Inflammatory macrophage treated with lipopolysaccharide for 4 hours (primary cell): ENCODE measurements around the gene RSAD2.
A peak's percentile ranks its signal among the peaks of the same experiment; 100 is the strongest.
"Not testable (repeated sequence)": the region's sequence is repeated elsewhere in the genome, so short reads cannot be mapped to it uniquely, and the experiment has no call there.

ENCODE experiments used
- DNase-seq: peaks from one replicate; pipeline ENCODE4 v3.0.0-alpha.2; 2020

Gene RSAD2

GRCh38 chr2:6864923-6865345 lies 12.6 kb upstream of the RSAD2 start:
- no peak for DNase-seq

GRCh38 chr2:6865346-6866274 lies 12.0 kb upstream of the RSAD2 start, which contains the start of gene CMPK2:
Gene CMPK2 (minus strand): TSS chr2:6865907. CDS start chr2:6865696, 211 bp downstream.
- DNase-seq: peak; percentile 97

- peak; percentile 52 for DNase-seq
These were observed 11.3 kb upstream of the RSAD2 start for GRCh38 chr2:6866275-6866671.

- no peak for DNase-seq
These were observed 10.6 kb upstream of the RSAD2 start for GRCh38 chr2:6866982-6867381.

GRCh38 chr2:6872394-6872793 lies 5.2 kb upstream of the RSAD2 start:
- peak; percentile 78 for DNase-seq

- no peak for DNase-seq
These were observed 3.5 kb upstream of the RSAD2 start for GRCh38 chr2:6874032-6874431.

GRCh38 chr2:6876309-6876708 lies 1.3 kb upstream of the RSAD2 start:
- peak; percentile 89 for DNase-seq

GRCh38 chr2:6878549-6878948 lies 972 bp downstream of the RSAD2 start:
- peak; percentile 48 for DNase-seq

GRCh38 chr2:6879011-6879410 lies 1.4 kb downstream of the RSAD2 start:
- no peak for DNase-seq

- peak; percentile 50 for DNase-seq
These were observed 2.7 kb downstream of the RSAD2 start for GRCh38 chr2:6880200-6880733.

GRCh38 chr2:6881046-6881445 lies 3.5 kb downstream of the RSAD2 start:
- no peak for DNase-seq

GRCh38 chr2:6881516-6881915 lies 3.9 kb downstream of the RSAD2 start:
- no peak for DNase-seq

- no peak for DNase-seq
These were observed 6.0 kb downstream of the RSAD2 start for GRCh38 chr2:6883448-6884122.

- no peak for DNase-seq
These were observed 8.0 kb downstream of the RSAD2 start for GRCh38 chr2:6885551-6885950.

- no peak for DNase-seq
These were observed 8.4 kb downstream of the RSAD2 start for GRCh38 chr2:6885968-6886367.

- DNase-seq: no peak
These were observed 10.2 kb downstream of the RSAD2 start for GRCh38 chr2:6887751-6888192.

- no peak for DNase-seq
These were observed 11.1 kb downstream of the RSAD2 start for GRCh38 chr2:6888724-6889123.

GRCh38 chr2:6893876-6894482 lies 16.4 kb downstream of the RSAD2 start:
- DNase-seq: no peak

- DNase-seq: peak; percentile 47
These were observed 19.6 kb downstream of the RSAD2 start for GRCh38 chr2:6896930-6897759.

GRCh38 chr2:6902581-6902980 lies 25.0 kb downstream of the RSAD2 start:
- not testable (repeated sequence) for DNase-seq

- no peak for DNase-seq
These were observed 28.1 kb downstream of the RSAD2 start for GRCh38 chr2:6905668-6906067.

- DNase-seq: no peak
These were observed 28.7 kb downstream of the RSAD2 start for GRCh38 chr2:6906165-6906741.
